Activated naive CD4-positive, alpha-beta T cell treated with anti-CD3 and anti-CD28 coated beads, Interleukin-2, amount 10 ng/mL, durations not matched to agents 7 days and 5 days (primary cell): ENCODE measurements around the gene SAP25.

Experiments used
- CTCF ChIA-PET: fragments of 350-600 bp; sonication (Branson Sonifier 250); formaldehyde crosslinking; loops from one replicate; lab custom pipeline; 2021; ENCODE audit warnings: antibody characterized with exemption; lab: Charles Lee
- DNase-seq: peaks from one replicate; pipeline ENCODE4 v3.0.0-alpha.2; 2020
- H3K27ac Mint-ChIP-seq: one replicate; pipeline ENCODE4 v1.8.0; 2021; ENCODE audit warnings: mild to moderate bottlenecking, moderate library complexity, mixed read lengths
- H3K27me3 Mint-ChIP-seq: one replicate; pipeline ENCODE4 v1.8.0; 2021; ENCODE audit warnings: mild to moderate bottlenecking, mixed read lengths
- H3K36me3 Mint-ChIP-seq: one replicate; pipeline ENCODE4 v1.8.0; 2021; ENCODE audit warnings: mixed read lengths
- H3K4me1 Mint-ChIP-seq: one replicate; pipeline ENCODE4 v1.8.0; 2021; ENCODE audit warnings: mixed read lengths
- H3K4me3 Mint-ChIP-seq: one replicate; pipeline ENCODE4 v1.8.0; 2021; ENCODE audit warnings: mild to moderate bottlenecking, moderate library complexity, mixed read lengths
- H3K9me3 Mint-ChIP-seq: one replicate; pipeline ENCODE4 v1.8.0; 2021; ENCODE audit warnings: mixed read lengths

SAP25 gene

DNA sequence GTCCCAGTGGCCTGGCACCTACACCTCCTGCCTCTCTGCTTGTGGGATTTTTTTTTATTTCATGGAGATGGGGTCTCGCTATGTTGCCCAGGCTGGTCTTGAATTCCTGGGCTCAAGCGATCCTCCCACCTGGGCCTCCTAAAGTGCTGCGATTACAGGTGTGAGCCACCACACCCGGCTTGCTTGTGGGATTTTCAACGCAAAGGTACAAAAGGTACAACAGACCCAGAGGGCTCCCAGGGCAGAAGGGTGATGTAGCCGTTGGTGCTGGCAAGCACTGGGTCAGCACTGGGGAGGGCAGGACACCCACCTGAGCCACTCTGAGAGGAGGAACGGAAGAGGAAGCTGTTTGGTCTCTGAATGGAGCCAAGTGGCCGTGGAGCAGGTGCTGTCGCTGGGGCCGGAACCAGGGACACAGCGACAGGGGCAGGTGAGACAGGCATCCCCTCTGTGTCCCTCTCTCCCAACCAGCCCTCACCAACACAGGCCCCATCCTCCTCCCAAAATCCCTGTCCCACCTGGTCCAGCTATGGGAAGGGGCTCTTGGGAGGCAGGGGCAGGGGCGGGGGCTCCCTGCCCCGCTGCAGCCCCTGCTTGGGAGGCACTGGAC is 2.8 kb upstream of the SAP25 start:
- Mint-ChIP-seq H3K9me3 (no peaks in the 10 kb centered on the region), H3K36me3 (peaks cover 40% of the 10 kb centered on the region), H3K4me1 (peaks cover 11% of the 10 kb centered on the region), H3K4me3 (no peak overlapping the region), H3K27ac (peak overlapping the region; percentile 65), H3K27me3 (peaks cover 6% of the 10 kb centered on the region)
- no peak for DNase-seq
- CTCF ChIA-PET, result interaction anchor here (1.0 kb wide), 1 partner anchor 12 kb away, joined by 3 read pairs; no protein-coding TSS in a partner anchor

DNA sequence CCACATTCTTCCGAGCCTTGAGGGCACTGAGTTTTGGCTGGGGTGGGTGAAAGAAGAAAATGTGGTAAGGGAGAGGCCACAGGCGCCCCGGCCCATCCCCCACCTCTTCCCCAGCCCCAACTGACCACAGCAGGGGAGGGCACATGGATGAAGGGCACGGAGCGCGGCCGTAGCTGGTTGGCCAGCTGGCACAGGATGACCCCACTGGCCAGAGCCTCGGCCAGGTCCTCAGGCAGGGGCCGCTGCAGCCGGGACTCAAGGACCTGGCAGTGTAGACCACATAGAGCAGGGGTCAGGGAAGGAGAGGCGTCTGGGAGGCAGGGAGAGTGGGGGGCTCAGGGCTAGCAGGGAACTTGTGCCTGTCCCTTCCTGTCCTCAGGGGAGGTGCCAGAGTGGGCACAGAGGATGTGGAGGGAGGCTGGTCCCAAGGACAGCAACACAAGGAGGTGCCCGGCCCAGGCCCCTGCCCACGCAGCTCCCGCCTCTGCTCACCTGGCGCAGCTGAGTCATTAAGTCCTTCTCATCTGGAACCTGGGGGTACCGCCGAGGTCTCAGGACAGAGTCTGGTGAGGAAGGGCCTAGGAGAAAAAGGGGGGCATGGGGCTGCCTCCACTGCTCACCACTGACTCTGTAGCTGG is 2.2 kb upstream of the SAP25 start:
- Mint-ChIP-seq H3K4me1 (peaks cover 11% of the 10 kb centered on the region), H3K27me3 (peaks cover 11% of the 10 kb centered on the region), H3K4me3 (no peak overlapping the region), H3K9me3 (no peaks in the 10 kb centered on the region), H3K27ac (no peak overlapping the region), H3K36me3 (peaks cover 40% of the 10 kb centered on the region)
- no peak for DNase-seq
- CTCF ChIA-PET, result interaction anchor here (1.0 kb wide), 1 partner anchor 11 kb away, joined by 3 read pairs; no protein-coding TSS in a partner anchor

DNA sequence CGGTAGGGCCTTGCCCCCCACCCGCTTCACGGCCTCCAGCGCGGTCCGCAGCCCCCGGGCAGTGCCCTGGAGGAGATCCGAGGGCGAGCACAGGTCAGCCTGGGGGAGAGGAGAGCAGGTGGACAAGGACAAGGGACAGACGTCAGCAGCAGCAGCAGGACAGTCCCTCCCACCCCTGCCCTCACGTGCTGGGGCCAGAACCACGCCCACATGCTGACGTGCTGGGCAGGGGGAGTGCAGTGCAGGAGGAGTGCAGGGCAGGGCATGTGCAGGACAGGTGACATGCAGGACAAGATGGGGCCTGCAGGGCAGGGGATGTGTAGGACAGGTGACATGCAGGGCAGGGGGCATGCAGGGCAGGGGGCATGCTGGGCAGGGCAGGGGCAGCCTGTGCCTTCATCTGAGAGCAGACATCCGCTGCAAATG is 1.5 kb upstream of the SAP25 start:
- peaks cover 16% of the 10 kb centered on the region for H3K4me1 Mint-ChIP-seq
- H3K36me3 Mint-ChIP-seq, result peaks cover 40% of the 10 kb centered on the region
- no peaks in the 10 kb centered on the region for H3K9me3 Mint-ChIP-seq
- DNase-seq, result no peak
- no peak overlapping the region for H3K4me3 Mint-ChIP-seq
- H3K27me3 Mint-ChIP-seq, result peaks cover 16% of the 10 kb centered on the region
- CTCF ChIA-PET, result no interaction called here
- no peak overlapping the region for H3K27ac Mint-ChIP-seq

DNA sequence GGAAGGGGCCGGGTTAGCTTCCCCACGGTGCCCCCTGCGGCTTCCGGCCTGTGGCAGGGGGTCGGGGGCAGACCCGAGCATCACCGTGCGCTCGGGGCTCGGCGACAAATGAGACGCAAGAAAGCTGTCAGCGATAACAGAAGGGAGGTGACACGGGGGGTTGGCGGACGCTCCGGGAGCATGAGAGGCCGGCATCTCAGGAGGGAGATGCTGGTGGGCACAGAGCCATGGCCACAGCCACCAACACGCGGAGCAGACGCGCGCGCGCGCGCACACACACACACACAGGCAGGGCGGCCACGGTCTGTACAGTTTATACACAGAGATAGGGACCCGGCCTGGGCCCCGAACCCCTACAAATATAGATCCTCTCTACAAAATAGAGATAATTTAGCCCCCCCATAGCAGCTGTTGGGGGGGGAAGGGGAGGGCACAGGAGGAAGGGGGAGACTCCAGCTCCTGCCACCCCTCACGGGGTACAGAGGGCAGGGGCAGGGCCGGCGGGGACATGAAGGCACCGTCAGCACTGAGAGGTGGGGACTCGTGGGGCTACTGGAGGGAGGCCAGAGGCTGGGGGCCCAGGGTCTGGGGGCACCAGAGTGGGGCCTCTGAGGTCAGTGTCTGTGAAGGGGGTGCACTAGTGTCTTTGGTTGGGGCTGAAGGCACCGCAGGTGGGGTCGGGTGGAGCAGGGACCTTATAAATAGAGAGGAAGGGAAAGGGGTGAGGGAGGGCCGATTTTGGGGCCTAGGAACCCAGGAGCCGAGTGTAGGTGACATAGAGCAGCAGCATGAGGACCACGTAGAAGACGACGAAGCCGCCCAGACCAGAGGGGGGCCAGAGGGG is 884 bp upstream of the SAP25 start:
- Mint-ChIP-seq H3K27me3 (peaks cover 22% of the 10 kb centered on the region), H3K9me3 (no peaks in the 10 kb centered on the region), H3K27ac (peak overlapping the region; percentile 69), H3K4me3 (no peak overlapping the region), H3K4me1 (peaks cover 21% of the 10 kb centered on the region), H3K36me3 (peaks cover 40% of the 10 kb centered on the region)
- no peak for DNase-seq
- CTCF ChIA-PET, result no interaction called here

DNA sequence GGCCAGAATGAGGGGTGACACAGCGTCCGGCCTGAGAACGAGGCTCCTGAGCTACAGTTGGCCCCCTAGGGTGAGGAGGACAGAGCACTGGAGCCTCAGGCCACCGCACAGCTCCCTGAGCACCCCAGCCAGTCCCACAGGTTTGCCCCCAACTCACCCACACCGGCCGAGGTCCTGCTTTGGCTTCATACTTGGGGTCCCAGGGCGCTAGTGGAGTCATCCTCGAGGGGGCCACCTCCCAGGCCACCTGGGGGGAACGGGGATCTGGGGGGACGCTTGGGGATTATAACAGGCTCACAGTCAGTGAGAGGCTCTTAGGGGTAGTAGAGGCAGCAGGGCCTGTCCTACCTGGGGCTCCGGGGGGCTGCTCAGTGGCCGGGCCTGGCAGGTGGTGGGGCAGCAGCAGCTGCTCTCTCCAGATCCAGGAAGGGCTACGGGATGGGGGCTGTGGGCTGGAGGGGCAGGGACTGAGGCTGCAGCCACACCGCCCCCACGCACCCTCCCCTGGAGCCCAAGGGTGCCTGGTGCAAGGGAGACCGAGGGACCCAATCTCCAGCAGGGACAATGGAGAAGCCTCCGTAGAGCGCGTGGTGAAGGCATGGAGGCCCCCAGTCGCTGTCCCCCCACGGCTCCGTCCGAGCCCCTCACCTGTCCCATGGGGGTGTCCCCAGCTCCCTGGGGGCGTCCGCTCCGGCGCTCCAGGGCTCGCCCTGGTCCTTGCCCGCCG is 588 bp downstream of the SAP25 start:
- CTCF ChIA-PET, result no interaction called here
- Mint-ChIP-seq H3K4me3 (no peak overlapping the region), H3K9me3 (no peaks in the 10 kb centered on the region), H3K36me3 (peaks cover 32% of the 10 kb centered on the region), H3K4me1 (peaks cover 34% of the 10 kb centered on the region), H3K27ac (no peak overlapping the region), H3K27me3 (peaks cover 31% of the 10 kb centered on the region)
- no peak for DNase-seq

DNA sequence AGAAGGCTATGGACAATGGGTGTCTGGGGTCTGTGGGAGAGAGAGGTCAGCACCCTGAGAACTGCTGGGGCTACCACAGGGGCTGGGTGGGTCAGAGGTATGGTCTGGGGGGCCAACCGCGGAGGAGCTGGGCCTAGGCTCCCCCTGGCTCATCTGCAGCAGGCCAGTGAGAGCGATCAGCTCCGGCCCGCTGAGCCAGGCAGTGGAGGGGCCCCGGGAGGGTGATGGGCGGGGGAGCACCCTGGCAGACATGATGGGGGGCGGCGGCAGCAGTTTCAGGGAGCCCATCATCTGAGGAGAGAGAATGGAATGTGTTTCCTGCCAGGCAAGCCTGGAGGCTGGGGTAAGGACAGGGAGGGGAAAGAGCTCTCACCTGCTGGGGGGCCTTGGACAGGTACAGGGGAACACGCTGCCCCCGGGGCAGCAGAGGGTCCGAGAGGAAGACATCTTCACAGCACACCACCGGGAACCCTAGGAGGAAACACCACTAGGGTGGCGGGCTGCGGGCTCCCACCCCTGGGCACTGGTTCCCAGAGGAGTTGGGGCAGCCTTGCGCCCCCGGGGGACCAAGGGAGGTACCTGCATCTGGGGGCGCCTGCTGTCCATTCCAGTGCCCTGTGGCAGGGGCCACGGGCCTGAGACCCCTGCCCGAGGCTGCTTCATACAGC is 1.3 kb downstream of the SAP25 start:
- Mint-ChIP-seq H3K4me1 (peaks cover 41% of the 10 kb centered on the region), H3K36me3 (peaks cover 25% of the 10 kb centered on the region), H3K4me3 (peak overlapping the region; percentile 15), H3K9me3 (no peaks in the 10 kb centered on the region), H3K27me3 (peaks cover 31% of the 10 kb centered on the region), H3K27ac (peak overlapping the region; percentile 69)
- CTCF ChIA-PET, result no interaction called here
- DNase-seq, result no peak

DNA sequence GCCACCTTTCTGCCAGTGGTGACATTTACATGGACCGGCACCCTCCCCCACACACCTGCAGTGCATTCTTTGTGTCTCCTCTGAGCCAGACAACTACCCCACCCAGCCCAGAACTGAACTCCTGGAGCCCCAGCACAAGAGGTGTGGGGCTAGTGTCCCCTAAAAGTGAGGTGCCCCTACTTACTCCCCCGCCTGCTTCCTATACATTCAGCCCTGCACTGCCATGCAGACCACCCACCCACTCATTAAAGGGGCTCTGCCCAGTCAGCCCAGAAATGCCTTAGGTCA is 1.9 kb downstream of the SAP25 start:
- Mint-ChIP-seq H3K36me3 (peaks cover 25% of the 10 kb centered on the region), H3K9me3 (no peaks in the 10 kb centered on the region)
- CTCF ChIA-PET, result no interaction called here

DNA sequence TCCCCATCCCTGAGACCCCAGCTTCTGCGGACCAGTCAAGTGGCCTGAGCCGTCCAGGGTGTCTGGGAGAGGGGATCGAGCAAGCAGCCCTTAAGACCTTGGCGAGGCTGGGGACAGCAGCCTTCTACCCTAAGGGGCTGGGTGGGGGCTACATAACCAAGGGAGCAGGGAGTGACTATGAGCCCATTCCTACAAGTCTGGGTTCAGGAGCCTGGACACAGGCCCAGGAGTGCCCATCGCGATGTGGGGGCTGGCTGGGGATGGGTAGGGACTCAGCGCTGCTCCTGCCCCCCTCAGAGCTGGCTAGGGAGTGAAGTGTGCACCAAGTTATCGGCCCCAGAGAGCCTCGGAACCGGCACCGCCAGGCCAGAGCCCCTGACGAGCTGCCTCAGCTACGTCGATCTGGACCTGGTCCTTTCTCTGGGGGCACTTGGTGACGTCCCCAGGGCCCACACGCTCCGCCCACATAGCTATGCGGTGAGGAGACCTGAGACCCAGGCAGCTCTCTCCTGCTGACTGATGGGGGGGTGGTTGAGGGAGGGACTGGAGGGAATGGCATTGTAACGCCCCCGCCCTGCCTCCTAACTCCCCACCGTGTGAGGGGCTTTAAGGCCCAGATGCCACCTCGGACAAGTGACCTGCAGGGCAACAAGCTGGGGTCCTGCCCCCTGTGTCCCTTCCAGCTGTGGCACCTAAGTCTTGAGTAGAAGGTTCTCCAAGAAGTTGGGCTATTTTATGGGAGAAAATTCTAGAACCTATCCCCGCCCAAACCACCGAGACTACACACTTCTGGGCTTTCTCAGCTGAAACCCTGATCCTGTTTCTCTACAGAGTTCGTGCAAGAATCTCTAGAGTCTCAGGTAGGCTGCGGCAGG is 2.5 kb downstream of the SAP25 start:
- Mint-ChIP-seq H3K36me3 (peaks cover 21% of the 10 kb centered on the region), H3K9me3 (no peaks in the 10 kb centered on the region), H3K27ac (no peak overlapping the region), H3K4me1 (peaks cover 50% of the 10 kb centered on the region), H3K4me3 (no peak overlapping the region), H3K27me3 (peaks cover 31% of the 10 kb centered on the region)
- no peak for DNase-seq
- CTCF ChIA-PET, result interaction anchor here (1.5 kb wide), 1 partner anchor 12 kb away, joined by 6 read pairs; no protein-coding TSS in a partner anchor

More for the DNA sequence above, 1.9 kb downstream of the SAP25 start:
- peak overlapping the region; percentile 69 for H3K27ac Mint-ChIP-seq
- peaks cover 47% of the 10 kb centered on the region for H3K4me1 Mint-ChIP-seq
- H3K4me3 Mint-ChIP-seq, result peak overlapping the region; percentile 15
- DNase-seq, result no peak
- H3K27me3 Mint-ChIP-seq, result peaks cover 31% of the 10 kb centered on the region

DNA sequence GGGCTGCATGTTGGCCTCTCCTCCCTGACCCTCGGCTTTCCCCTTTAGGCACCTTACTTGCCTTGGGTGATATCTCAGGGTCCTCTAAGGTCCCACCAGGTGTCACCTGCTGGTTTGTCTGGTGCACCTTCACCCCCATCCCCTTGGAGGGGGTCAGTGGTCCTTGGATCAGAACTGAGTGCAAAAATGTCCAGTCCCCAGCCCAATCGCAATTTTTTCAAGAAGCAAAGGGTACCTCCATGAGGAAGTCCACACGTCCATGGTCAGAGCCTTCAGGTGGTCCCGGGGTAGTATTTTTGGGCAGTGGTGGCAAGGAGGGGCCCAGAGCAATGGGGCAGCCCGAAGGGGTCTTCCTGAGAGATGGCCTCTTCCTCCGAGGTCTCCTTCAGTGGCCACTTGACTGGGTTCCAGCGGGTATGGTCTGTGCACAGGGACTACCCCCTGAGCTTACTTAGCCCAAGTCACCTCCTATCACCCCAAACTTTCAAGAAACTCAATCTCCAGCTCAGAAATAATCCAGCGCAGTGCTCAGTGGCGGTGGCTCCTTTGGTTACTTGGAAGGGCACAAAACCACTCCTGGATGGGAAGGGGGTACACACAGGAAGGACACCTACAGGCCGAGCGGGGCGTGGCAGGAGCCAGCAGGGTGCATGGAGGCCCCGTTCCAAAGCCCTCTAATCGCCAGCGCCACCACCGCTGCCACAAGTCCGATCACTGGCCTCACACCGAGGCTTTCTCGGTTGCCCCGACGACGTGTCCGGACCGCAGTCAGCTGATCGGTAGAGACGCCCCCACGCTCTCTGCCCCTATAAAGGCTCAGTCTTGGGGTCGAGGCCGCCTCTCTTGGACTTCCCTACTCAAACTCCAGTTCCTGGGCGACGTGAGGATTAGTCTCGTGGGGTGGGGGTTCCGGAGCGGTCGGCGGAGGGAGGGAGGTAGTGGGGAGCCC is 4.5 kb downstream of the SAP25 start:
- Mint-ChIP-seq H3K27ac (no peak overlapping the region), H3K4me1 (peaks cover 50% of the 10 kb centered on the region), H3K36me3 (peaks cover 14% of the 10 kb centered on the region), H3K4me3 (no peak overlapping the region), H3K9me3 (no peaks in the 10 kb centered on the region), H3K27me3 (peaks cover 31% of the 10 kb centered on the region)
- DNase-seq, result peak; percentile 57
- CTCF ChIA-PET, result interaction anchor here (0.9 to 11.5 kb wide), 2 partner anchors 14 to 17 kb away, joined by 3 to 130 read pairs; partner anchors contain the start of genes FBXO24 and LRCH4

DNA sequence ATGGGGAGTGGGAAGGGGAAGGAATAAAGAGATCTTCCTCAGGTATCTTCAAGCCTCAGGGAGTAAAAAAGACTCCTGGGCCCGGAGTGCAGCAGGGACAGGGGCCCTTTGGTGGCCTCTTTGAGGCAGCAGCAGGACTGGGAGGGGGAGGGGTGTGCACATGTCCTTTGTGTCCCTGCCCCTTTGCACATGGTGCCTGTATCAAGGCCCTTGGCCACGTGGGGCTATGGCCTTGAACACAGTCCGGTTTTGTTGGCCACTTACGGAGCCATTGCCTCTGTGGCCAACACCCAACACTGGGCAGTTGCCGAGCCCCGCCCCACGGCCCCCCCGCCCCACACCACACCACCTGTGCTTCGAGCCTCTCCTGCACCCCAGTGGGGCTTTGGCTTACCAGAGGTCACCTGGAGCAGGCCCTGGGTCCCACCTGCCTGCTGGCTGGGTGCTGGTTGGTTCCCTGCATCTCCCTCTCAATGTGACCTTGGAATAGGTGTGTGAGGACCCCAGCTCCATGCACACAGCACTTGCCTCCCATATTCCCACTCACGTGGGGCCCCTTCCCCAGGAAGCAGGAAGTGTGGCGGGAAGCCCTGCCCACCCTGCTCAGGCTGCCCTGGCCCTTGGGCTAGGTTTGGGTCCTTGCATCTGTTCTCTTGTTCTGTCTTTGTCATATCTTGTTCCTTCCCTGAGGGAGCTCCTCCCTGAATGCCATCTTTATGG is 5.4 kb downstream of the SAP25 start:
- H3K4me1 Mint-ChIP-seq, result peaks cover 55% of the 10 kb centered on the region

DNA sequence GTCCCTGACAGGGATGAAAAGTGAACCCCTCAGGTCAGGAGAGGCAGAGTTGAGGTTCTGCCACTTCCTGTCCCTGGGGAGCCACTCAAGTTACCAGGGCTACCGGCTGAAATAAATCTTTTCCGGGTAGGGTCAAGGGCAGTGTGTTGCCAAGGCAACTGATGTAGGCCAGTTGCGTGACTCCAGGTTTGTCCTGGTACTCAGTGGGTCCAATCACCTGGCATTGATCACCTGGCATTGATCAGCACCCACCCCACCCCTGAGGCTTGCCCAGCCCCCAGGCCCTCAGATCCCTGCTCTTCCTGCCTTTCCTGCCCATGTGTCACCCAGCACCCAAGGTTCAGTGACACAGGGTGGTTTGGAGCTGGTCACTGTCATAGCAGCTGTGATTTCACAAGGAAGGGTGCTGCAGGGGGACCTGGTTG is 5.9 kb downstream of the SAP25 start:
- Mint-ChIP-seq H3K27me3 (peaks cover 31% of the 10 kb centered on the region), H3K9me3 (no peaks in the 10 kb centered on the region), H3K36me3 (peaks cover 20% of the 10 kb centered on the region), H3K4me3 (no peak overlapping the region), H3K4me1 (peaks cover 55% of the 10 kb centered on the region), H3K27ac (peak overlapping the region; percentile 42)
- CTCF ChIA-PET, result interaction anchor here (11.5 kb wide), 1 partner anchor 18 kb away, joined by 130 read pairs; the partner anchor contains the start of genes FBXO24 and LRCH4
- no peak for DNase-seq

More for the DNA sequence above, 5.4 kb downstream of the SAP25 start:
- H3K36me3 Mint-ChIP-seq, result peaks cover 18% of the 10 kb centered on the region
- CTCF ChIA-PET, result interaction anchor here (11.5 kb wide), 1 partner anchor 17 kb away, joined by 130 read pairs; the partner anchor contains the start of genes FBXO24 and LRCH4
- peaks cover 31% of the 10 kb centered on the region for H3K27me3 Mint-ChIP-seq
- H3K9me3 Mint-ChIP-seq, result no peaks in the 10 kb centered on the region
- H3K27ac Mint-ChIP-seq, result peak overlapping the region; percentile 64
- no peak overlapping the region for H3K4me3 Mint-ChIP-seq
- DNase-seq, result no peak
